Tibial nerve (tissue), 4 donors: Measurements from ENCODE around the gene CMBL.

Source experiments
- CTCF ChIP-seq, 5 experiments: fragments of 200-600 bp in 3 of 5; fragments of 450-650 bp in 2 of 5; sonication (generic) in 3 of 5; IDR thresholded peaks; one replicate each; pipeline ENCODE4 v1.5.1; 2016 to 2019; ENCODE audit warnings: antibody characterized with exemption in 5 of 5, mild to moderate bottlenecking in 3 of 5, moderate library complexity in 2 of 5
- EP300 ChIP-seq, 2 donors: sonication (generic); formaldehyde crosslinking; IDR thresholded peaks; one replicate each; pipeline ENCODE4 v1.6.1; 2017; ENCODE audit warnings: antibody characterized with exemption in 2 of 2, mild to moderate bottlenecking in 1 of 2
- POLR2A ChIP-seq, 2 donors: fragments of 450-650 bp; IDR thresholded peaks; one replicate each; pipeline ENCODE4 v1.6.1; 2017; ENCODE audit warnings: antibody characterized with exemption in 2 of 2, mild to moderate bottlenecking in 2 of 2, moderate library complexity in 2 of 2

GRCh38 chr5:10348258-10348657 is 40.6 kb upstream of the CMBL start:
- no peak for TF ChIP-seq CTCF (IDR thresholded peaks at IDR 0.05)
- no peak for TF ChIP-seq EP300 (IDR thresholded peaks at IDR 0.05)
- no peak for TF ChIP-seq POLR2A (IDR thresholded peaks at IDR 0.05)
